Adrenal gland (tissue), 12 donors: ENCODE data around the gene DMRTC2. TPM values are rescaled to one million over a fixed set of nuclear protein-coding genes. Genes with fewer than 3 reads are reported as not detected.

Experiments used
- DNase-seq, 7 donors: peaks; one replicate each; pipeline ENCODE4 v3.0.0-alpha.2; 2019 to 2020
- H3K27ac ChIP-seq, 5 donors: fragments of 200-600 bp; sonication (generic) in 4 of 5; 1 replicate in 3 of 5; 2 replicates in 2 of 5; pipeline versions ENCODE4 v1.5.1 to v1.8.0; 2016 to 2020; ENCODE audit warnings: mild to moderate bottlenecking in 1 of 5
- H3K27me3 ChIP-seq: fragments of 200-600 bp; 2 replicates; pipeline ENCODE4 v1.8.0; 2021
- H3K36me3 ChIP-seq, 2 donors: fragments of 200-600 bp; replicated peaks in 1 of 2; 1 replicate in 1 of 2; 2 replicates in 1 of 2; pipeline versions ENCODE4 v1.5.1 to v1.8.0; 2018 to 2022
- H3K4me1 ChIP-seq, 2 donors: fragments of 200-600 bp; replicated peaks in 1 of 2; 1 replicate in 1 of 2; 2 replicates in 1 of 2; pipeline versions ENCODE4 v1.5.1 to v1.8.0; 2018 to 2021
- H3K4me3 ChIP-seq, 4 donors: fragments of 200-600 bp; sonication (generic) in 3 of 4; one replicate each; pipeline ENCODE4 v1.5.1; 2016 to 2018
- H3K9me3 ChIP-seq, 3 donors: fragments of 200-600 bp; sonication (generic) in 1 of 3; replicated peaks in 1 of 3; 1 replicate in 2 of 3; 2 replicates in 1 of 3; pipeline versions ENCODE4 v1.5.1 to v1.8.0; 2016 to 2021
- CTCF ChIP-seq, 6 experiments: fragments of 450-650 bp in 4 of 6; fragments of 200-600 bp in 2 of 6; sonication (generic) in 1 of 6; IDR thresholded peaks; 1 replicate in 5 of 6; 2 replicates in 1 of 6; pipeline versions ENCODE4 v1.5.1 to v1.8.0; 2016 to 2021; ENCODE audit warnings: antibody characterized with exemption in 6 of 6, mild to moderate bottlenecking in 2 of 6, moderate library complexity in 1 of 6
- POLR2A ChIP-seq, 2 donors: fragments of 450-650 bp; IDR thresholded peaks; one replicate each; pipeline ENCODE4 v1.6.1; 2017; ENCODE audit warnings: antibody characterized with exemption in 2 of 2, mild to moderate bottlenecking in 2 of 2, moderate library complexity in 1 of 2
- WGBS, 4 donors: extraction: QIAGEN DNeasy Blood & Tissue Kit in 2 of 4; methylation state at CpG; one replicate each; pipeline versions ENCODE4 v1.1.5 to v1.1.7; 2013 to 2017; 5-methylcytosine and 5-hydroxymethylcytosine counted together
- intact Hi-C, 2 donors: fragments of 100-400 bp; cut with DNase I; formaldehyde crosslinking; loops; one replicate each; pipeline versions ENCODE4 v1.14.1 to v1.15.0; 2022 to 2023
- polyA plus RNA-seq, 3 donors: library from polyadenylated mRNA; stranded (reverse); fragments of 200-250 nt in 2 of 3; fragments of 350-450 nt in 1 of 3; fragmentation: Illumina TruSeq in 1 of 3; extraction: RNeasy Lipid Tissue Mini Kit (QIAGEN cat#74804) in 1 of 3; gene quantifications; one replicate each; pipeline ENCODE4 v1.2.3, GENCODE V29; 2013 to 2014
- total RNA-seq, 9 donors: library from RNA; depleted of rRNA in 4 of 9; stranded (reverse); fragments of >200 nt in 4 of 9; fragments of 120-200 nt in 1 of 9; fragmentation: NEBNext Ultra II Directional in 1 of 9; extraction: Animal tissue kit (Norgen Biotek cat#: 25700) in 1 of 9; gene quantifications; one replicate each; pipeline versions ENCODE4 v1.1.0 to v1.2.4, GENCODE V29; 2013 to 2023
- donor health status: healthy with polysubstance abuse.
- donor health status: Bipolar disorder and iron deficiency.
- donor health status: DM: yes; HTN: yes; CAD: no.
- donor health status: DM: no; HTN: no; CAD: no.
- donor health status: DM: no; HTN: no; CAD: no.
- donor health status: DM: yes; HTN: yes; CAD: no.

Gene DMRTC2
- total and polyA plus RNA-seq, 12 donors = not detected

DNA sequence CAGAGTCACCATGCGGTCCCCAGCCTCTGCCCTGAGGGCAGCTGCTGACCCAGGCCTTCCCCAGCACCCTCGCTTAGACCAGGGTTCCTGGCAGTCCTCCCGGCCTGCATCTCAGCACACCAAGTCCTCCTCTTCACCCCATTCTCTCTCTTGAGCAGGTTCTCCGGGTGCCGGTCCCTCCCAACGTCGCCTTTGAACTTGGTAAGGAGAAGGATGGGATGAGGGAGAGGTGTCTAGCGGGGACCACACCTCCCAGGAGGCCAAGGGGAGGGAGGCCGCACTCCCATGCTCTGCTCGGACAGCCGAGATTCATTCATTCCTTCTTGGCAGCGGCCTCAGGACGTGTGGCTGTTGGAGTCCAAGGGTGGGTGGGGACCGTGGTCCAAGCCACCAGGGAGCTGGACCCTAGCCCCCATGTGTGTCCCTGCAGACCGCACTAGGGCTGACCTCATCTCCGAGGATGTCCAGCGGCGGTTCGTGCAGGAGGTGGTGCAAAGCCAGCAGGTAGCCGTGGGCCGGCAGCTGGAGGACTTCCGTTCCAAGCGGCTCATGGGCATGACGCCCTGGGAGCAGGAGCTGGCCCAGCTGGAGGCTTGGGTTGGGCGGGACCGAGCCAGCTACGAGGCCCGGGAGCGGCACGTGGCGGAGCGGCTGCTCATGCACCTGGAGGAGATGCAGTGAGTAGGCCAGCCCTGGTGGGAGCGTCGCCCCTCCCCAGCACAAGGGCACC, 47.5 kb downstream of the DMRTC2 start:
- intact Hi-C loops = no loop called here
- TF ChIP-seq POLR2A (IDR thresholded peaks at IDR 0.05) (no peak), CTCF (IDR thresholded peaks at IDR 0.05) (no peak)
- no peak overlapping the region for H3K27ac ChIP-seq
- no peak overlapping the region for H3K4me3 ChIP-seq
- H3K4me1 ChIP-seq = no peaks in the 10 kb centered on the region
- 91 to 94% (median 93%) methylated on average over 7 to 34 of the region's 34 CpGs for WGBS, 4 donors
- H3K9me3 ChIP-seq = no peaks in the 10 kb centered on the region
- no peak for DNase-seq
- peaks cover 0 to 51% of the 10 kb centered on the region in 2 donors for H3K36me3 ChIP-seq
- H3K27me3 ChIP-seq = no peaks in the 10 kb centered on the region

- intact Hi-C loops = no loop called here
- no peak for DNase-seq
- no peak overlapping the region for H3K27ac ChIP-seq
- no peaks in the 10 kb centered on the region for H3K9me3 ChIP-seq
- H3K4me3 ChIP-seq = no peak overlapping the region
- H3K36me3 ChIP-seq = peaks cover 0 to 56% of the 10 kb centered on the region in 2 donors
- H3K4me1 ChIP-seq = no peaks in the 10 kb centered on the region
- H3K27me3 ChIP-seq = no peaks in the 10 kb centered on the region
- 74 to 86% (median 80%) methylated on average over 6 of the region's 6 CpGs for WGBS, 4 donors
- TF ChIP-seq POLR2A (IDR thresholded peaks at IDR 0.05) = no peak
- no peak for TF ChIP-seq CTCF (IDR thresholded peaks at IDR 0.05)
Observed at GRCh38 chr19:41893899-41894298, 49.1 kb downstream of the DMRTC2 start.

- Histone ChIP-seq H3K27me3 (no peaks in the 10 kb centered on the region), H3K36me3 (peaks cover 0 to 56% of the 10 kb centered on the region in 2 donors), H3K4me3 (no peak overlapping the region), H3K4me1 (no peaks in the 10 kb centered on the region), H3K27ac (no peak overlapping the region), H3K9me3 (no peaks in the 10 kb centered on the region)
- intact Hi-C loops = no loop called here
- 85 to 87% (median 86%) methylated on average over 5 to 14 of the region's 14 CpGs for WGBS, 4 donors
- no peak for DNase-seq
- TF ChIP-seq CTCF (IDR thresholded peaks at IDR 0.05) (no peak), POLR2A (IDR thresholded peaks at IDR 0.05) (no peak)
Observed at GRCh38 chr19:41894350-41894749, 49.5 kb downstream of the DMRTC2 start.

- TF ChIP-seq POLR2A (IDR thresholded peaks at IDR 0.05) (no peak), CTCF (IDR thresholded peaks at IDR 0.05) (no peak)
- Histone ChIP-seq H3K36me3 (peaks cover 0 to 65% of the 10 kb centered on the region in 2 donors), H3K27ac (no peak overlapping the region), H3K4me3 (no peak overlapping the region), H3K27me3 (no peaks in the 10 kb centered on the region), H3K9me3 (no peaks in the 10 kb centered on the region), H3K4me1 (no peaks in the 10 kb centered on the region)
- 75 to 91% (median 89%) methylated on average over 6 to 19 of the region's 19 CpGs for WGBS, 4 donors
- no peak for DNase-seq
- intact Hi-C loops = no loop called here
Observed at GRCh38 chr19:41895745-41896580, 51.1 kb downstream of the DMRTC2 start.
